ENCODE measurements around the gene CROCC2.

GRCh38 chr2:240933966-240934700 lies 28.0 kb downstream of the CROCC2 start:
- TF ChIP-seq CTCF (IDR thresholded peaks at IDR 0.05) (no peak), POLR2AphosphoS5 (IDR thresholded peaks at IDR 0.05; ENCODE audit: insufficient read depth in 1 of 2, low read depth in 1 of 2) (no peak)
